ENCODE results near the gene RBM8A. TPM values are rescaled to one million over a fixed set of nuclear protein-coding genes. Genes with fewer than 3 reads are reported as not detected.

Gene RBM8A
- total RNA-seq, 1 experiment from 2014 or later: 261 TPM

Other genes with a start within 250 kb of the RBM8A start
- gene PDZK1, start 220.1 kb downstream of the RBM8A start, total RNA-seq (2014; rRNA removed; shearing (Covaris generic)): 0.50 and 0.77 TPM in 2 replicates
- gene CD160, start 208.0 kb downstream of the RBM8A start, total RNA-seq (2014; rRNA removed; shearing (Covaris generic)): 3.0 and 4.0 TPM in 2 replicates
- gene RNF115, start 103.4 kb downstream of the RBM8A start, total RNA-seq (2014; rRNA removed; shearing (Covaris generic)): 18.2 and 19.6 TPM in 2 replicates
- 55.8 and 61.3 TPM in 2 replicates for gene POLR3C, start 103.3 kb downstream of the RBM8A start, total RNA-seq (2014; rRNA removed; shearing (Covaris generic))
- 9.4 and 15.5 TPM in 2 replicates for gene NUDT17, start 81.9 kb downstream of the RBM8A start, total RNA-seq (2014; rRNA removed; shearing (Covaris generic))
- gene PIAS3, start 68.4 kb downstream of the RBM8A start, total RNA-seq (2014; rRNA removed; shearing (Covaris generic)): 16.4 and 19.4 TPM in 2 replicates
- gene ANKRD35, start 41.6 kb downstream of the RBM8A start, total RNA-seq (2014; rRNA removed; shearing (Covaris generic)): not detected in 2 replicates
- 5.7 and 6.2 TPM in 2 replicates for gene ITGA10, start 17.4 kb downstream of the RBM8A start, total RNA-seq (2014; rRNA removed; shearing (Covaris generic))
- 50.0 and 52.1 TPM in 2 replicates for gene PEX11B, start 8.8 kb downstream of the RBM8A start, total RNA-seq (2014; rRNA removed; shearing (Covaris generic))
- gene LIX1L, start 30.5 kb upstream of the RBM8A start, total RNA-seq (2014; rRNA removed; shearing (Covaris generic)): 45.1 and 49.7 TPM in 2 replicates
- gene ANKRD34A, start 37.1 kb upstream of the RBM8A start, total RNA-seq (2014; rRNA removed; shearing (Covaris generic)): 1.1 and 1.2 TPM in 2 replicates
- 25.8 and 26.0 TPM in 2 replicates for gene POLR3GL, start 37.2 kb upstream of the RBM8A start, total RNA-seq (2014; rRNA removed; shearing (Covaris generic))
- 10.6 and 11.2 TPM in 2 replicates for gene TXNIP, start 69.1 kb upstream of the RBM8A start, total RNA-seq (2014; rRNA removed; shearing (Covaris generic))
- not detected in 2 replicates for gene HJV, start 94.3 kb upstream of the RBM8A start, total RNA-seq (2014; rRNA removed; shearing (Covaris generic))
- gene NBPF10, start 217.3 kb upstream of the RBM8A start, total RNA-seq (2014; rRNA removed; shearing (Covaris generic)): 0.69 TPM in 2 replicates

Data from SK-MEL-5 (cell line).